Right atrium auricular region (tissue), 2 donors: ENCODE results near the gene NDUFC2. TPM values are rescaled to one million over a fixed set of nuclear protein-coding genes. Genes with fewer than 3 reads are reported as not detected.

Experiments used
- DNase-seq: peaks from one replicate; pipeline ENCODE4 v3.0.0-alpha.2; 2019; ENCODE audit warnings: low spot score
- H3K27ac ChIP-seq, 2 donors: fragments of 200-600 bp; sonication (generic); 1 replicate in 1 of 2; 2 replicates in 1 of 2; pipeline ENCODE4 v1.5.1; 2016 to 2019
- H3K27me3 ChIP-seq, 2 donors: fragments of 200-600 bp; sonication (generic); one replicate each; pipeline versions ENCODE4 v1.5.1 to v1.6.0; 2017 to 2019
- H3K36me3 ChIP-seq: fragments of 200-600 bp; sonication (generic); one replicate; pipeline ENCODE4 v1.5.1; 2016
- H3K4me1 ChIP-seq, 2 donors: fragments of 200-600 bp; sonication (generic); one replicate each; pipeline versions ENCODE4 v1.5.1 to v1.6.0; 2017 to 2019
- H3K4me3 ChIP-seq, 2 donors: fragments of 200-600 bp; sonication (generic); 1 replicate in 1 of 2; 2 replicates in 1 of 2; pipeline ENCODE4 v1.5.1; 2017 to 2019; ENCODE audit warnings: mild to moderate bottlenecking in 1 of 2, moderate library complexity in 1 of 2
- H3K9me3 ChIP-seq, 2 donors: fragments of 200-600 bp; sonication (generic); one replicate each; pipeline ENCODE4 v1.5.1; 2019
- CTCF ChIP-seq, 2 donors: fragments of 200-600 bp; sonication (generic); IDR thresholded peaks; one replicate each; pipeline ENCODE4 v1.5.1; 2019; ENCODE audit warnings: antibody characterized with exemption in 2 of 2
- total RNA-seq, 2 donors: library from RNA; depleted of rRNA; stranded (reverse); fragments of >200 nt; gene quantifications; one replicate each; pipeline ENCODE4 v1.1.0, GENCODE V29; 2016

NDUFC2 gene
- total RNA-seq, 2 donors from 2014 or later = 154 to 163 TPM

- DNase-seq = no peak
- Histone ChIP-seq H3K36me3 (no peaks in the 10 kb centered on the region), H3K9me3 (no peaks in the 10 kb centered on the region), H3K4me3 (no peak overlapping the region), H3K4me1 (no peaks in the 10 kb centered on the region), H3K27ac (no peak overlapping the region), H3K27me3 (no peaks in the 10 kb centered on the region)
- TF ChIP-seq CTCF (IDR thresholded peaks at IDR 0.05) = no peak
These were observed 28.5 kb downstream of the NDUFC2 start for GRCh38 chr11:78050964-78051831.

- no peak overlapping the region for H3K27ac ChIP-seq
- DNase-seq = no peak
- no peak for TF ChIP-seq CTCF (IDR thresholded peaks at IDR 0.05)
- no peaks in the 10 kb centered on the region for H3K27me3 ChIP-seq
- H3K4me3 ChIP-seq = no peak overlapping the region
- no peaks in the 10 kb centered on the region for H3K36me3 ChIP-seq
- peaks cover 0 to 10% of the 10 kb centered on the region in 2 donors for H3K4me1 ChIP-seq
- H3K9me3 ChIP-seq = no peaks in the 10 kb centered on the region
These were observed 30.3 kb downstream of the NDUFC2 start for GRCh38 chr11:78049348-78049747.

GRCh38 chr11:78048561-78048960 lies 31.1 kb downstream of the NDUFC2 start:
- Histone ChIP-seq H3K36me3 (no peaks in the 10 kb centered on the region), H3K27ac (no peak overlapping the region), H3K27me3 (no peaks in the 10 kb centered on the region), H3K4me3 (no peak overlapping the region), H3K9me3 (no peaks in the 10 kb centered on the region), H3K4me1 (peaks cover 0 to 10% of the 10 kb centered on the region in 2 donors)
- no peak for TF ChIP-seq CTCF (IDR thresholded peaks at IDR 0.05)
- no peak for DNase-seq

GRCh38 chr11:78046486-78046854 lies 33.2 kb downstream of the NDUFC2 start:
- no peak overlapping the region for H3K4me3 ChIP-seq
- no peaks in the 10 kb centered on the region for H3K36me3 ChIP-seq
- TF ChIP-seq CTCF (IDR thresholded peaks at IDR 0.05) = no peak
- H3K4me1 ChIP-seq = peaks cover 0 to 10% of the 10 kb centered on the region in 2 donors
- H3K27me3 ChIP-seq = no peaks in the 10 kb centered on the region
- no peaks in the 10 kb centered on the region for H3K9me3 ChIP-seq
- no peak for DNase-seq
- H3K27ac ChIP-seq = no peak overlapping the region

GRCh38 chr11:78045851-78046485 lies 33.7 kb downstream of the NDUFC2 start:
- DNase-seq = peak; percentile 82
- peak overlapping the region; percentile 41 to 65 for H3K27ac ChIP-seq
- peak; percentile 98 for TF ChIP-seq CTCF (IDR thresholded peaks at IDR 0.05)
- H3K4me1 ChIP-seq = peaks cover 0 to 11% of the 10 kb centered on the region in 2 donors
- peak overlapping the region; percentile 35 to 59 for H3K4me3 ChIP-seq
- no peaks in the 10 kb centered on the region for H3K27me3 ChIP-seq
- H3K9me3 ChIP-seq = no peaks in the 10 kb centered on the region
- no peaks in the 10 kb centered on the region for H3K36me3 ChIP-seq
